Ectodermal cell (in vitro differentiated cells): ENCODE data around the gene HELZ2. TPM values are rescaled to one million over a fixed set of nuclear protein-coding genes. Genes with fewer than 3 reads are reported as not detected.

ENCODE experiments used
- H3K27ac ChIP-seq: 2 replicates; pipeline ENCODE4 v1.7.0; 2013; ENCODE audit warnings: mild to moderate bottlenecking, low read depth, low read length; ENCODE audit not compliant: insufficient read depth, poor library complexity, severe bottlenecking
- H3K27me3 ChIP-seq: 2 replicates; pipeline ENCODE4 v1.7.0; 2013; ENCODE audit warnings: mild to moderate bottlenecking, low read length; ENCODE audit not compliant: insufficient read depth, control insufficient read depth, poor library complexity, severe bottlenecking
- H3K36me3 ChIP-seq: one replicate; pipeline ENCODE4 v1.7.0; 2013; ENCODE audit warnings: low read length; ENCODE audit not compliant: control insufficient read depth, insufficient read depth
- H3K4me1 ChIP-seq: one replicate; pipeline ENCODE4 v1.7.0; 2013; ENCODE audit warnings: low read length; ENCODE audit not compliant: control insufficient read depth, insufficient read depth
- H3K4me3 ChIP-seq: 2 replicates; pipeline ENCODE4 v1.7.0; 2013; ENCODE audit warnings: low read depth, low read length, control low read depth; ENCODE audit not compliant: insufficient read depth
- H3K9me3 ChIP-seq: 2 replicates; pipeline ENCODE4 v1.7.0; 2013; ENCODE audit warnings: mild to moderate bottlenecking, low read length, moderate library complexity; ENCODE audit not compliant: control insufficient read depth
- WGBS, 2 experiments: methylation state at CpG; one replicate each; pipeline ENCODE4 v1.1.7; 2013; ENCODE audit warnings: missing lambda C conversion rate in 2 of 2; 5-methylcytosine and 5-hydroxymethylcytosine counted together
- polyA plus RNA-seq, 4 experiments: library from polyadenylated mRNA; stranded (reverse); fragments of 50-300 nt; gene quantifications; one replicate each; pipeline ENCODE4 v1.2.3, GENCODE V29; 2013

Gene HELZ2
- 16.5 TPM for polyA plus RNA-seq (2013, experiment 1 of 4)
- polyA plus RNA-seq (2013, experiment 2 of 4): 15.7 TPM
- 16.9 TPM for polyA plus RNA-seq (2013, experiment 3 of 4)
- polyA plus RNA-seq (2013, experiment 4 of 4): 19.7 TPM

DNA sequence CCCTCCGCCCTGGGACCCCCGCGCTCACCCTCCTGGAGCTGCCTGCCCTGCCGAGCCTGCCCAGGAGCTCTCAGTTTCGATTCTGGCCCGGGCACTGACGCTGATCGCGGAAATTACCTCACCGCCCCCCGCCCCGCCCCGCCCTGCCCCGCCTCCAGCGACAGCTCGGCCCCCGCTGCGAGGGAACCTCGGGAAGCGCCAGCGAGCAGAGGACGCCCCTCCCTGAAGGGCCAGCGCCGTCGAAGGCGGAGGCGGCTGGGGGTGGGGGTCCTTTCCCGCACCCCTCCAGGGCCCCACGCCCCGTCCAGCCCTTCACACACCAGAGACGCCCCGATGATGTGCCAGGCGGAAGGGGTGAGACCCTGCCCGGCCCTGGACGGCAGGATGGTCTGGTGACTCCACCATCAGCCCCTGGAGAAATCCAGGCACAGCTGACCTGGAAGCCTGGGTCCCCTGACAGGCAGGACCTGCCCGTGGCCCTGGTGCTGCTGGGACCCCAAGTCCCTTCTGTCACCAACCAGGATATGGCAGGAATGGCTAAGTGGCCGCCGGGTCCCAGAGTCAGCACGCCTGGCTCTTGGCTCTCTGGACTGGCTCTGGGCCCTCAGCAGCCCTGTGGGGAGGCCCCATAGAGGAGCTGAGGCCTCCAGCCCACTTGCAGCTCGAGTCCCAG lies at the start of gene HELZ2:
TSS of gene HELZ2 (minus strand) at position 84 of the 673 bp plus-strand sequence. CDS start 1,854 bp downstream, outside the sequence.
- Histone ChIP-seq H3K36me3 (no peaks in the 10 kb centered on the region), H3K27ac (no peak within 1 kb of the TSS), H3K4me1 (peaks cover 6% of the 10 kb centered on the region), H3K27me3 (no peaks in the 10 kb centered on the region), H3K9me3 (no peaks in the 10 kb centered on the region), H3K4me3 (peak within 1 kb of the TSS; percentile 43)
- WGBS, 2 experiments: 10 to 11% methylated on average over 40 of the region's 40 CpGs

DNA sequence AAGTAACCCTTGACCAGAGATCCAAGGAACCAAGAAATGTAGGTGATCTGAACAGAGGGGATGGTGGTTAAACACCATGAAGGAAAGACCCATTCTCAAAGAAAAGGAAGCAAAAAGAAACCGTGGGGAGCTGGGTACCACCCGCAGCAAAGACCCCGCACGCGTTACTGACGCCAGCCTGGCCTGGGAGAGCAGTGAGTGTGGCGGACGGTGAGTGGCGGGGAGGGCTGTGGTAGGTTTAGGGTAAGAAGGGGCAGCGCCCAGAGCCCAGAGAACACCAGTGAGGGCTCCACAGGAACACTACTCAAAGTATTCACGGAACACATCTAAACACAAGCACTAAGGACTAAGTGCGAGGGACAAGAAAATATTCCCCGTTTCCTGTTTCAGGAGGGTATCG lies 48.7 kb upstream of the HELZ2 start:
- no peaks in the 10 kb centered on the region for H3K9me3 ChIP-seq
- H3K4me1 ChIP-seq: peaks cover 9% of the 10 kb centered on the region
- 93 to 95% methylated on average over 12 to 14 of the region's 14 CpGs for WGBS, 2 experiments
- no peak overlapping the region for H3K4me3 ChIP-seq
- no peaks in the 10 kb centered on the region for H3K27me3 ChIP-seq
- no peak overlapping the region for H3K27ac ChIP-seq
- peaks cover 5% of the 10 kb centered on the region for H3K36me3 ChIP-seq

GRCh38 chr20:63622096-63622495 lies 48.1 kb upstream of the HELZ2 start:
- Histone ChIP-seq H3K36me3 (peaks cover 5% of the 10 kb centered on the region), H3K4me3 (no peak overlapping the region), H3K9me3 (no peaks in the 10 kb centered on the region), H3K27me3 (no peaks in the 10 kb centered on the region), H3K27ac (no peak overlapping the region), H3K4me1 (peaks cover 7% of the 10 kb centered on the region)
- WGBS, 2 experiments: 92 to 97% methylated on average over 4 of the region's 4 CpGs

GRCh38 chr20:63620991-63621390 lies 47.0 kb upstream of the HELZ2 start:
- Histone ChIP-seq H3K27me3 (no peaks in the 10 kb centered on the region), H3K36me3 (peaks cover 5% of the 10 kb centered on the region), H3K4me3 (no peak overlapping the region), H3K27ac (no peak overlapping the region), H3K9me3 (no peaks in the 10 kb centered on the region), H3K4me1 (peaks cover 7% of the 10 kb centered on the region)
- 93 to 94% methylated on average over 8 of the region's 8 CpGs for WGBS, 2 experiments

DNA sequence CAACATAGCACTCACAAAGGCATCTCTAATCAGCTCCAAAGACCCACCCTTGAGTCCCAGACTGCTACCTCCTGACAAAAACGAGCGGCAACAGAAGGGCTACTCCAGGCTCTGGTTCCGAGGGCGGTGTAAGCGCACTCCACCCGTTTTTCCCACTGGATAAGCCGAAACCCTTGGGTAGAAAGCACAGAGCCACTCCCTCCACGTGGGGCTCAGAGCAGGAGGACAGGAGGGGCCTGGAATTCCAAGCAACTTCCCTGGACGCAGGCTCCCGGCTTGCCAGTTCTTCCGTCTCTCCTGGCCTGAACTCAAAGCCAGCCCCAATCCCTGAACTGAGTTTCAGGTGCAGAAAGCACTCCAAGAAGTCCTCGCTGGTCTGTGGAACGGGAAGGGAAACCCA lies 45.5 kb upstream of the HELZ2 start:
- no peaks in the 10 kb centered on the region for H3K4me1 ChIP-seq
- WGBS, 2 experiments: 91% methylated on average over 13 of the region's 13 CpGs
- no peak overlapping the region for H3K27ac ChIP-seq
- no peak overlapping the region for H3K4me3 ChIP-seq
- no peaks in the 10 kb centered on the region for H3K9me3 ChIP-seq
- no peaks in the 10 kb centered on the region for H3K27me3 ChIP-seq
- H3K36me3 ChIP-seq: peaks cover 17% of the 10 kb centered on the region

GRCh38 chr20:63619086-63619485 lies 45.0 kb upstream of the HELZ2 start:
- H3K27me3 ChIP-seq: no peaks in the 10 kb centered on the region
- 94 to 96% methylated on average over 16 of the region's 16 CpGs for WGBS, 2 experiments
- H3K4me1 ChIP-seq: no peaks in the 10 kb centered on the region
- no peaks in the 10 kb centered on the region for H3K9me3 ChIP-seq
- H3K4me3 ChIP-seq: no peak overlapping the region
- peaks cover 17% of the 10 kb centered on the region for H3K36me3 ChIP-seq
- no peak overlapping the region for H3K27ac ChIP-seq

- Histone ChIP-seq H3K4me1 (no peaks in the 10 kb centered on the region), H3K9me3 (no peaks in the 10 kb centered on the region), H3K27ac (no peak overlapping the region), H3K36me3 (peaks cover 17% of the 10 kb centered on the region), H3K27me3 (no peaks in the 10 kb centered on the region), H3K4me3 (no peak overlapping the region)
- WGBS, 2 experiments: 94 to 96% methylated on average over 11 of the region's 11 CpGs
Observed at GRCh38 chr20:63618291-63618980, 44.4 kb upstream of the HELZ2 start.

DNA sequence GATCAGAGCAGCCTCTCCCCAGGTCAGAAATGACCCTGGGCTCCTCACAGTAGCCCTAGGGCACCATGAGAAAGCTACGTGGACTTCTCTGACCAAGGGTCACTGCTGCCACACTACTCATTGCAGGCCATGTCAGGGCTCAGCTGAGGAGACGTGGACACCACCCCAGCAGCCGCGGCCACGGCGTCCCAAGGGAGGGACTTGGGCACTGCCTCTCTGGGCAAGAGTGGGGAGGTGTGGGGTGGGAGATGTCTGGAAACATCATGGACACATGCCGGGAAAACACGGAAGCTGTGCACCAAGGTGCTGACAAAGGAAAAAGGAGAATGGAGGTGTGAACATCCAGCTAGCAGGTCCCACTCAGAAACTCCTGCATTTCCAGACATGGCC lies 43.8 kb upstream of the HELZ2 start:
- 91 to 93% methylated on average over 8 of the region's 8 CpGs for WGBS, 2 experiments
- H3K36me3 ChIP-seq: peaks cover 17% of the 10 kb centered on the region
- no peaks in the 10 kb centered on the region for H3K9me3 ChIP-seq
- no peaks in the 10 kb centered on the region for H3K27me3 ChIP-seq
- no peaks in the 10 kb centered on the region for H3K4me1 ChIP-seq
- no peak overlapping the region for H3K27ac ChIP-seq
- H3K4me3 ChIP-seq: no peak overlapping the region

- H3K9me3 ChIP-seq: no peaks in the 10 kb centered on the region
- peaks cover 17% of the 10 kb centered on the region for H3K36me3 ChIP-seq
- H3K4me1 ChIP-seq: no peaks in the 10 kb centered on the region
- no peaks in the 10 kb centered on the region for H3K27me3 ChIP-seq
- 95% methylated on average over 41 of the region's 41 CpGs for WGBS, 2 experiments
- H3K27ac ChIP-seq: no peak overlapping the region
- H3K4me3 ChIP-seq: no peak overlapping the region
Observed at GRCh38 chr20:63617092-63617875, 43.2 kb upstream of the HELZ2 start.
